BE2C (cell line): ENCODE data around the gene BLID. TPM values are rescaled to one million over a fixed set of nuclear protein-coding genes. Genes with fewer than 3 reads are reported as not detected.

ENCODE experiments used
- DNase-seq: peaks from one replicate; pipeline ENCODE4 v3.0.0-alpha.2; 2020
- H3K27me3 ChIP-seq: fragments of 250-450 bp; sonication (Bioruptor Pico); 2 replicates; pipeline ENCODE4 v1.5.1; 2020; ENCODE audit warnings: mild to moderate bottlenecking
- H3K36me3 ChIP-seq: fragments of 250-450 bp; sonication (Bioruptor Pico); 2 replicates; pipeline ENCODE4 v1.5.1; 2020; ENCODE audit warnings: mild to moderate bottlenecking
- H3K4me1 ChIP-seq: fragments of 250-450 bp; sonication (Bioruptor Pico); 2 replicates; pipeline ENCODE4 v1.5.1; 2020
- H3K4me3 ChIP-seq: 2 replicates; pipeline ENCODE4 v1.5.1; 2011; ENCODE audit warnings: low read depth, low read length
- H3K9me3 ChIP-seq: fragments of 250-450 bp; sonication (Bioruptor Pico); 2 replicates; pipeline ENCODE4 v1.5.1; 2020
- polyA plus RNA-seq: library from polyadenylated mRNA; unstranded; fragments of >200 nt; gene quantifications from one replicate; pipeline ENCODE4 v1.2.1, GENCODE V29; 2012; ENCODE audit warnings: low read depth, missing spikeins; ENCODE audit not compliant: insufficient read length, insufficient read depth
- TF ChIP-seq, protein P1 (sequence below): IDR thresholded peaks from 2 replicates; pipeline ENCODE4 v1.5.1; 2012; ENCODE audit warnings: mild to moderate bottlenecking, low read depth, low read length

Gene BLID, protein sequence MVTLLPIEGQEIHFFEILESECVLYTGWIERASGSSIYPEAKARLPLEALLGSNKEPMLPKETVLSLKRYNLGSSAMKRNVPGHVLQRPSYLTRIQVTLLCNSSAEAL
- polyA plus RNA-seq: not detected

DNA sequence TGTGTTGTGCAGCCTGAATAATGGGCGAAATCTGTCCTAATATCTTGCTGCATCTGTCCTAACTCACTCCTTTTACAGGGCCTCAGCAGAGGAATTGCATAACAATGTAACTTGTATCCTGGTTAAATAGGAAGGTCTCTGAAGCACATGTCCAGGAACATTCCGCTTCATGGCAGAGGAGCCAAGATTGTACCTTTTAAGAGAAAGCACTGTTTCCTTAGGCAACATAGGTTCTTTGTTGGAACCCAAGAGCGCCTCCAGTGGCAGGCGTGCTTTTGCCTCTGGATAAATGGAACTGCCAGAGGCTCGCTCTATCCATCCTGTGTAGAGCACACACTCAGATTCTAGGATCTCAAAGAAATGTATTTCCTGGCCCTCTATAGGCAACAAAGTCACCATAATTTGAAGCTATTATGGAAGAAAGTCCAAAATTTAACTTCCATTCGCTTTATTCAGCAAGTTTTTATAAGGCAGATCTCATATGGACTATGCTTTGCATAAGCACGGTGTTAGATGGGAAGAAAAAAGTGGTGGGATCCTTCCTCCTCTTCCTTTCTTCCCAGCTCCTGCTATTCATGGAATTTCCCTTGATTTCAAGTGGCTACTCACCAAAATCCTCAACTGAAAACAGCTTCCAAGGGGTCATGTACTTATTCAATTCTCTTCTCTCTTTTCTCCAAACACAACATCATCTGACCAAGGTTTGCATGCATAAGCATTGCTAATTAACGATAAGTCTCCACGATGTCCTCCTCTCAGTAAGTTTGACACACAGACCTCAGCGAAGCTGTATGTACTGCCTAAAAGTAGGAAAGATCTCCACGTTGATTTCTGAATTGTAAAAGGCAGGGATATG, at the start of gene BLID:
TSS of gene BLID (minus strand) at position 692 of the 856 bp plus-strand sequence. CDS start at position 399, 293 bp downstream.
- Histone ChIP-seq H3K4me3 (no peak within 1 kb of the TSS), H3K27me3 (no peaks in the 10 kb centered on the region), H3K9me3 (no peaks in the 10 kb centered on the region), H3K36me3 (no peaks in the 10 kb centered on the region), H3K4me1 (no peaks in the 10 kb centered on the region)
- TF ChIP-seq, protein P1, sequence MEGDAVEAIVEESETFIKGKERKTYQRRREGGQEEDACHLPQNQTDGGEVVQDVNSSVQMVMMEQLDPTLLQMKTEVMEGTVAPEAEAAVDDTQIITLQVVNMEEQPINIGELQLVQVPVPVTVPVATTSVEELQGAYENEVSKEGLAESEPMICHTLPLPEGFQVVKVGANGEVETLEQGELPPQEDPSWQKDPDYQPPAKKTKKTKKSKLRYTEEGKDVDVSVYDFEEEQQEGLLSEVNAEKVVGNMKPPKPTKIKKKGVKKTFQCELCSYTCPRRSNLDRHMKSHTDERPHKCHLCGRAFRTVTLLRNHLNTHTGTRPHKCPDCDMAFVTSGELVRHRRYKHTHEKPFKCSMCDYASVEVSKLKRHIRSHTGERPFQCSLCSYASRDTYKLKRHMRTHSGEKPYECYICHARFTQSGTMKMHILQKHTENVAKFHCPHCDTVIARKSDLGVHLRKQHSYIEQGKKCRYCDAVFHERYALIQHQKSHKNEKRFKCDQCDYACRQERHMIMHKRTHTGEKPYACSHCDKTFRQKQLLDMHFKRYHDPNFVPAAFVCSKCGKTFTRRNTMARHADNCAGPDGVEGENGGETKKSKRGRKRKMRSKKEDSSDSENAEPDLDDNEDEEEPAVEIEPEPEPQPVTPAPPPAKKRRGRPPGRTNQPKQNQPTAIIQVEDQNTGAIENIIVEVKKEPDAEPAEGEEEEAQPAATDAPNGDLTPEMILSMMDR: peak; percentile 77
- DNase-seq: peak; percentile 54

DNA sequence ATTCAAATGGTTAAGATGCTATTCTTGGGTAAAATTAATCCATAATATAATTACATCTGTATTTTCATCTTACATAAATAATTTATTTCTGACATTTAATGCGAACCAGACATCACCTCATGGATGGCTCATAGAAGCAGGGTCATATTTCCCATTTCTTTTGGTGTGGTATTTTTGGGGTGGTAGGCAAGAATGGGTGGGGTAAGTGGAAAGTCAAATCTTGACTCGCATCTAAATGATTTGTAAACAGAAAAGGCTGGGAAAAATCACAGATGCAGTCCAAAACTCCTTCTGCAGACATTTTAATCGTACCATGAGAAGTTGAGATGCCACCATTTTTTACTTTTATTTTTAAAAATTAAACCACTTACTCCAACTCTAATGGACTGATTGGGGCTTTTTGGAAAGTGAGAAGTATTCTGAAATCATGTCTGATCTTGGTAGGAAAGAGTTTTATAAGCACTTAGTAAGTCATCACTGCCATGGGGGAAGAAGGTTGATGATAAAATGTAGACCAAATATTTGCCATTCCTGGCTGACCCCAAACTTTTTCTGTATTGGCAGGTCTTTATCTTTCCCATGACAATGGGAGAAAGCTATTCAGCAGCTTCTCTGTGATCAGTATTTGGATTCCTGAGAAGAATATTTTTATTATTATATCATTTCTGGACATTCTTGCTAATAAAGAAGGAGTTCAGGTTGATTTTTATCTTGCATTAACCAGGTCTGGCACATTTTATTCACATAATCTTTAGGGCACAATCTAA, 47.2 kb upstream of the BLID start:
- no peaks in the 10 kb centered on the region for H3K9me3 ChIP-seq
- no peaks in the 10 kb centered on the region for H3K27me3 ChIP-seq
- no peak overlapping the region for H3K4me3 ChIP-seq
- TF ChIP-seq, protein P1: no peak
- no peak for DNase-seq
- H3K4me1 ChIP-seq: no peaks in the 10 kb centered on the region
- H3K36me3 ChIP-seq: no peaks in the 10 kb centered on the region

DNA sequence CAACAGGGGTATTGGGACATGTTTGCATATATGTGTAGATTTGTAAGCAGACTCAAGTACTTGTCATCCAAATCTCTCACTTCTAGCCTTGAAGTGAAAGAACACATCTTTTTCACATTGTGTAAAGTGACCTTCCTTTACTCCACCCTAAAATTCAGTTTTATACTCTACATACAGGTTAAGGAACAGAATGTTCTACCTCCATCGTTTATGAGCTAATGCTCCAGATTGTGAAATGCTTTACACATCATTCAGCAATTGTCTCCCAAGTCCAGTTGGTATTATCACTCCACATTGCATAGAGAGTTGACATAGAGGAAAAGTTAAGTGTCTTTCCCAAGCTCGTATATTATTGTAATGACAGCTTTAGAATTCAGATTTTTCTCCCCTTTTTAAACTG, 46.1 kb upstream of the BLID start:
- Histone ChIP-seq H3K27me3 (no peaks in the 10 kb centered on the region), H3K4me1 (no peaks in the 10 kb centered on the region), H3K4me3 (no peak overlapping the region), H3K9me3 (no peaks in the 10 kb centered on the region), H3K36me3 (no peaks in the 10 kb centered on the region)
- no peak for DNase-seq
- TF ChIP-seq, protein P1: no peak

- no peak for DNase-seq
- no peaks in the 10 kb centered on the region for H3K9me3 ChIP-seq
- H3K4me1 ChIP-seq: no peaks in the 10 kb centered on the region
- TF ChIP-seq, protein P1: no peak
- no peaks in the 10 kb centered on the region for H3K36me3 ChIP-seq
- no peak overlapping the region for H3K4me3 ChIP-seq
- no peaks in the 10 kb centered on the region for H3K27me3 ChIP-seq
Measured at GRCh38 chr11:122160841-122161590, 45.0 kb upstream of the BLID start.

DNA sequence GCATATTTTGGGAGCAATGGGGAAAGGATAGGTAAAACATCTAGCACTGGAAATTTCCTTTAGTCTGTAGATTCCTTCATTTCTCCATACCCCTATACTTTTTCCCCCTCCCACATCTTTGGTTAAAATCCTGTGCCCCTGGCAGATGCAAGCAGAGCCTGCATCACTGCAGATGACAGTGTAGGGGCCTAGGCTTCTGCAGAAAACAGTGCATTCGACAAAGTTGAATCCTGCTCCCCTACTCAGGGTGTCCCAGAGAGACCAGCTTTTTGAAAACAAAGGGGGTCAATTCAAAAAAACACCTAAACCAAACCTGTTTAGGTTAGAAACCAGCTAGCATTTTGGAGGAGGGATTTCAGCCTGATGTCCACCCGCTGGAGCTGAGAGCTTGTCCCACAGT, 43.8 kb upstream of the BLID start:
- H3K27me3 ChIP-seq: no peaks in the 10 kb centered on the region
- H3K36me3 ChIP-seq: no peaks in the 10 kb centered on the region
- TF ChIP-seq, protein P1: no peak
- no peak for DNase-seq
- H3K4me3 ChIP-seq: no peak overlapping the region
- H3K4me1 ChIP-seq: no peaks in the 10 kb centered on the region
- no peaks in the 10 kb centered on the region for H3K9me3 ChIP-seq
